AG10803 (cell line): ENCODE measurements around the gene ZNF438.

Source experiments
- DNase-seq: peaks from one replicate; pipeline ENCODE4 v3.0.0; 2010; ENCODE audit warnings: low read depth
- H3K4me3 ChIP-seq: 2 replicates; pipeline ENCODE4 v1.5.1; 2011; ENCODE audit warnings: mild to moderate bottlenecking, low read length, control low read depth
- CTCF ChIP-seq: conservative IDR thresholded peaks from 2 replicates; pipeline ENCODE4 v1.5.1; 2011; ENCODE audit warnings: mild to moderate bottlenecking, low read length, control low read depth, inconsistent platforms

The ZNF438 gene

GRCh38 chr10:31000071-31000782, 31.4 kb downstream of the ZNF438 start:
- H3K4me3 ChIP-seq: no peak overlapping the region
- TF ChIP-seq CTCF: no peak
- no peak for DNase-seq

- TF ChIP-seq CTCF: no peak
- peak; percentile 30 for DNase-seq
- no peak overlapping the region for H3K4me3 ChIP-seq
Observed at GRCh38 chr10:30999070-30999712, 32.5 kb downstream of the ZNF438 start.

GRCh38 chr10:30997536-30998235, 34.0 kb downstream of the ZNF438 start:
- no peak for DNase-seq
- H3K4me3 ChIP-seq: no peak overlapping the region
- no peak for TF ChIP-seq CTCF

DNA sequence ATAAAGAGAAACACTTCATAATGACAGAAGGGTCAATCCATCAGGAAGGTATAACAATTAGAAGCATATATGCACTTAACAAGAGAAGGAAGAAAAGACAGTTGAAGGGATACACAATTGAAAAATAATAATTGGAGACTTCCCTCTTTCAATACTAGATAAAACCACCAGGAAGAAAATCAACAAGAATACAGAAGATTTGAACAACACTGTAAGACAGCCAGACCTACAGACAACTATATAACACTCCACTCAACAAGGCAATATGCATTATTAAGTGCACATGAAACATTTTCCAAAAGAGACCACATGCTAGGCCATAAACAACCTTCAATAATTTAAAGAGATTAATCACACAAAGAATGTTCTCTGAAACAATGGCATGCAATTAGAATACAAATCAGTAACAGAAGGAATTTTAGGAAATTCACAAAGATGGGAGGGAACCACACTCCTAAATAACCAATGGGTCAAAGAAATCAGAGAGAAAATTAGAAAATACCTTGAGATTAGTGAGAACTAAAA, 35.1 kb downstream of the ZNF438 start:
- no peak for TF ChIP-seq CTCF
- no peak overlapping the region for H3K4me3 ChIP-seq
- peak; percentile 63 for DNase-seq

DNA sequence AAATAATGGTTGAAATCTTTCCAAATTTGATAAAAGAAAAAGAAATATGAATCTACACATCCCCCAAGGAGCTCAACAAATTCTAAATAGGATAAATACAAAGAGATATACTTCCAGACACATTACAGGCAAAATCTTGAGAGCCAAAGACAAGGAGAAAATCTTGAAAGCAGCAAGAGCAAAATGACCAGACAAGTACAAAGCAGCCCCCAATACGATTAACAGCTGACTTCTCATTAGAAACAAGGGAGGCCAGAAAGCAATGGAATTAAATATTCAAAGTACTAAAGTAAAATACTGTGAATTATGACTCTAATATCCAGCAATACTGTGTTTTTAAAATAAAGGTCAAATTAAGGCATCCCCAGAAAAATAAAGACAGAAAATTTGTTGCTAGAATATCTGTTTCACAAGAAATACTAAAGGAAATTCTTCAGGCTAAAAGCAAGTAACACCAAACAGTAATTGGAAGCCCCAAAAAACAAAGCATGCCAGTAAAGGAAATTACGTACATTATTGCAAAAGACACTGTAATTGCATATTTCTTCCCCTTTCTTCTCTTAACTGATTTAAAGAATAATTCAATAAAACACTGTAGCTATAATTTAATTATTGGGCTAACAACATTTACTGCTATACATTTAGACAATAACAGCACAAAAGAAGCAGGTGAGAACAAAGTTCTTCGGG, 36.4 kb downstream of the ZNF438 start:
- no peak for DNase-seq
- TF ChIP-seq CTCF: no peak

GRCh38 chr10:30993155-30993554, 38.5 kb downstream of the ZNF438 start:
- no peak for TF ChIP-seq CTCF
- no peak overlapping the region for H3K4me3 ChIP-seq
- DNase-seq: peak; percentile 49

More for the DNA sequence above, 36.4 kb downstream of the ZNF438 start:
- H3K4me3 ChIP-seq: no peak overlapping the region
